Measurements from ENCODE around the gene SLC38A9.
"Not testable (repeated sequence)": the region's sequence is repeated elsewhere in the genome, so short reads cannot be mapped to it uniquely, and the experiment has no call there.

SLC38A9 gene

GRCh38 chr5:55702598-55703345 is 9.4 kb downstream of the SLC38A9 start:
- DNase-seq: no peak

- no peak for DNase-seq
Observed at GRCh38 chr5:55701462-55702103, 10.5 kb downstream of the SLC38A9 start.

- no peak for DNase-seq
Observed at GRCh38 chr5:55700745-55701144, 11.4 kb downstream of the SLC38A9 start.

GRCh38 chr5:55699041-55699688 is 13.0 kb downstream of the SLC38A9 start:
- DNase-seq: no peak

GRCh38 chr5:55696704-55697103 is 15.4 kb downstream of the SLC38A9 start:
- not testable (repeated sequence) for DNase-seq

DNA sequence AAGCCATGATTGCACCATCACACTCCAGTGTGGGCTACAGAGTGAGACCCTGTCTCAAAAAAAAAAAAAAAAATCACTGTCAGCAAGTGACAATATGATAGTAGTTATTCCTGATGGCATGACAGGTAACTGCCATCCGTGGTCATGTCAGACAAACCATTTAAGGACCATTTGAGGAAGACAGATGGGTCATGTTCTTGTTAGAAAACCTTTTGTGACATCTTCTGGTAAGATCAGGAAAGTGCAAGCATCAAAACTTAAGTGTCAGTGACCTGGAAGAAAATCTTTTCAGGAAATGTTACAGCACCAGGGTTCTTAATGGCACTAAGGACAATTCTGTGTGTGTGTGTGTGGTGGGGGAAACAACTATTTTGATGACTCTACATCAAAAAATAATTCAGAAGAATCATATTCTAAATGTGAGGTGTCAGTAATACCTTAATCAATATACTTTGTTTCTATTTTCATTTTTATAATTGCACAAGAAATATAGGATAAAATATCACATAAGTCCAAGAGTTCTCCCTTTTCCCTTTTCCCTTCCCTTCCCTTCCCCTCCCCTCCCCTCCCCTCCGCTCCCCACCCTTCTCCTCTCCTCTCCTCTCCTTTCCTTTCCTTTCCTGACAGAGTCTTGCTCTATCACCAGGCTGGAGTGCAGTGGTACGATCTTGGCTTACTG is 17.8 kb downstream of the SLC38A9 start:
- no peak for DNase-seq

DNA sequence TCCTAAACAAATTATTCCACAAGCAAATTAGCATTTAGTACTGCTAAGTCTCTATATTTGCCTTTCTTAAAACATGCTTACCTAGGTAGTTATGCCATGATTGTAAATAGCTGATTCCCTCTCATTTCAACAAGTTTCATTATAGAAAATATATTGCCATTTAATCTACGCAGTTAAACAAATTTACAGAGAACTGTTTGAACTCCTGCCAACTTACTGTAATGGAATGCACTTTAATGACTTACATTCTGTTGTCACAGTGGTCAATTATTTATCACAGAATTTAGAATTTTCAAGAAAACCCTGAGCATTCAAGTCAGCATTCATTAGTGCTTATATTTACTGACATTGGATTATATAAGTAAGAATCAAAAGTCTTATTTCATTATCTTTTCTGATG is 19.6 kb downstream of the SLC38A9 start:
- DNase-seq: no peak

DNA sequence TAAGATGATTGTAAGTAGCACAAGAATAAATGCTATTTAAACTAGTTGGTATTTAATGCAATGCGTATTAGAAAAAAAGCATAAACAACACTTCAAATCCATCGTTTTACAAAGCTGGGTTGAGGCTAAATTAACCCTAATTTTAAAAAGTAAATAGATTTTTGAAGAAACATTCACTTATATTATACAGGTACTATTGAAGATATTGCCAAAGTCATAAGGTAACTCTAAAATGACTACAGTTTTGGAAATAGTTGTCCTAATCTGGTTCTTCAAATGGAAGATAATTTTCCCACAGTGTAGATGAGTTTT is 20.1 kb downstream of the SLC38A9 start:
- DNase-seq: no peak

- no peak for DNase-seq
Observed at GRCh38 chr5:55691265-55692105, 20.6 kb downstream of the SLC38A9 start.

DNA sequence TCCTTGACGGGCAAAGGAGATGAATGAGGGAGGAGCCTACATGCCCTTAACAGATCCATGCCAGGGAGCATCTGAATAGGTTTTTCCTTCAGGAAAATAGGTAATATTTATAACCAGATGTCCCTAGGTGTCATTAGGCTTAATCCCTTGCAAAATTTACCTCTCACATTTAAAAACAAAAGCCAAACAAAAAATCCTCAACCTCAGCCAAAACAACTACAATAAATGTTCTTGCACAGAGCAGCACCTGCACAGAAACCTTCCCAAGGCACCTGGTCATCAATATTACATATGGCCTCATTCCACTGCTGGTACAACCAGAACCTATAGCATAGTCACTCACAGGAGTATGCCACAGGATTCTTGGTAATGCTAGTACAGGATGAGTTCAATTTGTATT is 30.1 kb downstream of the SLC38A9 start:
- DNase-seq: no peak

- no peak for DNase-seq
Observed at GRCh38 chr5:55681301-55681700, 30.8 kb downstream of the SLC38A9 start.

DNA sequence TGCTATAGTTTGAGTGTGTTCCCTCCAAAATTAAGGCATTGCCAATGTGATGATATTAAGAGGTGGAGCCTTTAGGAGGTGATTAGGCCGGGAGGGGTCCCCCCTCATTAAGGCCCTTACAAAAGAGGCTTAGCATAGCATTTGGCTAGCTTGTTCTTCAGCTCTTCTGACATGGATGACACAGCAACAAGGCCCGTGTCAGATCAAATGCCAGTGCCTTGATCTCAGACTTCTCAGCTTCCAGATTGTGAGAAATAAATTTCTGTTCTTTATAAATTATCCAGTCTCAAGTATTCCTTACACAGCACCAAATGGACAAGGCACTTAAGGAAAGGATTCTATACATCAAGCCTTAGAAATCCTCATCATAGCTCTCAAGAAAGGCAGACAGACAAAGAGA is 31.8 kb downstream of the SLC38A9 start:
- DNase-seq: no peak

- DNase-seq: no peak
Observed at GRCh38 chr5:55679556-55679955, 32.6 kb downstream of the SLC38A9 start.

DNA sequence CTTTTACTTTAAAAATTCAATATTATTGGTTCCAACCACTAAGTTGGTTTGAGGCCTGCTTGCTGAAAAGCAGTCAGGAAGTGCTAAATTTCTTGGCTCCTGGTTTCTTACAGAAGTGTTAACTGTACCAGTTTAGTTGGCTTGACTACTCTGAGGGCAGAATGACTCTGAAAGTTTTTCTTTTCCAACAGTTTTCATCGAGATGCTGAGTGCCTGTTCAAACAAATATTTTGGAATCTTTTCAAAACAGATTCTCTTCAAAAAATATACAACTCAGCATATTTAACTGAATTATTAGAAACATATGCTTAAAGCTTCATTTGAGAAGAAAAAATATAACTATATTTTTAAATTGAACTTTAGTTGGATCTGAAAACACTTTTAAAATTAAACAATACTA is 37.0 kb downstream of the SLC38A9 start:
- no peak for DNase-seq

DNA sequence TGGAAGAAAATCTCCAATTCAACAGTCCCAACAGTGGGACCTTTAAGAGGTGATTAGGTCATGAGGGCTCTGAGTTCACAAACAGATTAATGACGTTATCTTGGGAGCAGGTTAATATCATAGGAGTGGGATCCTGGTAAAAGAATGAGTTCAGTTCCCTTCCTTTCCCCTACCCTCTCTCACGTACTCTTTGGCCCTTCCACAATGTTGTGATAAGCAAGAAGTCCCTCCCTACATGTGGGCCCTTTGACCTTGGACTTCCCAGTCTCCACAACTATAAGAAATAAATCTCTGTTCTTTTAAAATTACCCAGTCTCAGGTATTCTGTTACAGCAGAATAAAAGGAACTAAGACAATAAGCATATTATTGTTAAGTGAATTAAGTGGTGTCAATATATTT is 37.8 kb downstream of the SLC38A9 start:
- DNase-seq: no peak

DNA sequence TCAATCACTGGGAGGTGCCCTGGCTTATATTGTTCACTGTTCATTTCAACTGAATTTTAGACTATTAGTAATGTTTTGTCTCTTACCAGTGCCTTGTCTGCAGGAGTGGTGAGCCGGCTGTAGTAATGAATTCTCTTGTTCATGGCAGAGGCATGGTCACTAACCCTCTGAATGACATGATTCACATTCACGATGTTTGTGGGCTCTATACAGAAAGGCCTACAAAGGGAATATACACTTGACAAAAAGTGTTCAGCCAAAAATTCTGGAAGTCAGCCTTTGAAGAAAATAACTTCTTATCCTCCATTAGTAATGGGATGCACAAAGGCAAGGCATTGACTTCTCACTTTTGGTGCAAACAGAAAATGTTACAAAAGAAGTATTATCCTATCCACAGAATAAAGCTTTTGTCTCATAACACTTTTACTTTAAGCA is 39.6 kb downstream of the SLC38A9 start:
- DNase-seq: no peak

- no peak for DNase-seq
Observed at GRCh38 chr5:55671975-55672374, 40.1 kb downstream of the SLC38A9 start.

DNA sequence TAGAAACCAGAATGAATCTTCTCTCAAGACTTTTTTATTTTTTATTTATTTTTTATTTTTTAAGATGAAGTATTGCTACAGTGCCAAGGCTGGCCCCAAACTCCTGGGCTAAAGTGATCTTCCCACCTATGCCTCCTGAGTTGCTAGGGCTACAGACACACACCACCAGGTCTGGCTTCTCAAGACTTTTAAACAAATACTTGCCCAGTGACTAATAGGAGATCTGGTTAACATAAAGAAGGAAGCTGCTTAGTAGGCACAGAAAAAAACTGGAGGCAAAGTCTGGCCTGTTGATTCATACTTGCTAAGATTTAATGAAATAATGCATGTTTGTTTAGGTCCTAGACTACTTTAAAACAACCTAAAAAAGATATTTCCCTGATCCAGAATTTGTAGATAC is 43.8 kb downstream of the SLC38A9 start:
- no peak for DNase-seq

DNA sequence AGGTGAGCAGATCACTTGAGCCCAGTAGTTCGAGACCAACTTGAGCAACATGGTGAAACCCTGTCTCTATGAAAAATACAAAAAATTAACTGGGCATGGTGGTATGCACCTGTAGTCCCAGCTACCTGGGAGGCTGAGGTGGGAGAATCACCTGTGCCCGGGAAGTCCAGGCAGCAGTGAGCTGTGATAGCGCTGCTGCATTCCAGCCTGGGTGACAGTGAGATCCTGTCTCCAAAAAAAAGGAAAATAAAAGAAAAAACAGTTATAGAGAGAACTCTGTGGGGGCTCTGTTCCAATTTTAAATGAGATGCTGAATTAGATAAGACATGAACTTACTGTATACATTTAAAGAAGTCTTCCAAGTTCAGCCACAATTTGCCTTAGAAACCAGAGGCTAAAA is 44.2 kb downstream of the SLC38A9 start:
- DNase-seq: no peak

DNA sequence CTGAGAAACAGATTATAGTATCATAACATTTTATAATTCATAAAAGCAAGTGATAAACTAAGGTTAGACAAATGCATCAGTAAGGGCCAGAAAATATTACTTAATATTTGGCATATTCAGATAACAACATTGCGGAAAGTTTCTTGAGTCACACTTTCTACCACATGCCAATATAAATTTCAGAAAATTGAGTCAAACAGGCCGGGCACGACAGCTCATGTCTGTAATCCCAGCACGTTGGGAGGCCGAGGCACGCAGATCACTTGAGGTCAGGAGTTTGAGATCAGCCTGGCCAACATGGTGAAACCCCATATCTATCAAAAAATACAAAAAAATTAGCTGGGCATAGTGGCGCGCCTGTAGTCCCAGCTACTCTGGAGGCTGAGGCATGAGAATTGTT is 47.1 kb downstream of the SLC38A9 start:
- DNase-seq: no peak

- no peak for DNase-seq
Observed at GRCh38 chr5:55657443-55657842, 54.7 kb downstream of the SLC38A9 start.

- DNase-seq: no peak
Observed at GRCh38 chr5:55650386-55650785, 61.7 kb downstream of the SLC38A9 start.

DNA sequence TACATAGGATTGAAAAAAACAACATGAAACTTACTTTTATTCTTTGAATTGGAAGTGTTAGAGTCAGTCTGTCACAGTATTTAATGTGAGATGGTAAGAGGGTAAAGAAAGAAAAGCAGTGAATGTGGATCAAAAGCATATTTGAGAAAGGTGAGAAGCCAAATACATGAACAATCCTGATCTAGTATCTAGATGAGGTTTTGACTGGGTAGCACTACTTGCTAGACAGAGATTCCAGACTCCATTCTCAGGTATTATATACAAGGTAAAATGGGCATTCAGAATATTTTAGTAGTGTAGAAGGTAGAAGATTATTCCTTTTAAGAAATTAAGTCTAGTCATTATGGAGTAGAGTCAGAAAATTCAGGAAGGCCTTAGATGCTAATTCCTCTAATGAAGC is 62.2 kb downstream of the SLC38A9 start:
- no peak for DNase-seq

All from activated CD4-positive, alpha-beta T cell treated with anti-CD3 and anti-CD28 coated beads, Interleukin-2, amount 50 U/mL, for 48 hours (primary cell).